ENCODE measurements around the gene NUP210L. TPM values are rescaled to one million over a fixed set of nuclear protein-coding genes. Genes with fewer than 3 reads are reported as not detected.

NUP210L gene
- total RNA-seq, 4 donors from 2014 or later, result not detected

DNA sequence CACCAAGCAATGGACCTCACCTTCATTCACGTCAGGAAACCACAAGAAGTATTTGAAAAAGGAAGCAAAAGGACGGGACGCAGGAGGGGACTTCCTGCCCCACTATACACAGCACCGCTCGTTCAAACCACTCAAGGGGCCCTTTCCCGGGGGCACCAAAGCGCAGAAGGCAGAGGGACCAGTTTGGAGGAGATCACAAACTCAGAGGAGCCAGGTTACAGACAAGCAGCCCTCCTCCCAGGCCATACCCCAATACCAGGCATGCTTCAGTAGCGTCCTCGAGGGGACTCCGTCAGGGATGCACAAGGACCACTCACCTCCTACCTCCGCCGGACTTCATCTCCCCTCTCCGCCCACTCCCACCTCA, 197.1 kb downstream of the NUP210L start:
- 0 to 1% methylated on average over 7 to 13 of the region's 13 CpGs for WGBS, 2 donors (ENCODE audit: low coverage in 1 of 2)
- peak; percentile 46 for DNase-seq
- Histone ChIP-seq H3K36me3 (peaks cover 0 to 3% (median 0%) of the 10 kb centered on the region in 4 donors), H3K4me1 (peaks cover 27 to 45% (median 36%) of the 10 kb centered on the region in 4 donors), H3K27me3 (no peaks in the 10 kb centered on the region), H3K9me3 (no peaks in the 10 kb centered on the region), H3K27ac (peak overlapping the region; percentile 94 to 98 (median 96)), H3K4me3 (peak overlapping the region; percentile 79 to 98 (median 91))
- no peak for TF ChIP-seq POLR2A (IDR thresholded peaks at IDR 0.05)
- TF ChIP-seq, protein P1, sequence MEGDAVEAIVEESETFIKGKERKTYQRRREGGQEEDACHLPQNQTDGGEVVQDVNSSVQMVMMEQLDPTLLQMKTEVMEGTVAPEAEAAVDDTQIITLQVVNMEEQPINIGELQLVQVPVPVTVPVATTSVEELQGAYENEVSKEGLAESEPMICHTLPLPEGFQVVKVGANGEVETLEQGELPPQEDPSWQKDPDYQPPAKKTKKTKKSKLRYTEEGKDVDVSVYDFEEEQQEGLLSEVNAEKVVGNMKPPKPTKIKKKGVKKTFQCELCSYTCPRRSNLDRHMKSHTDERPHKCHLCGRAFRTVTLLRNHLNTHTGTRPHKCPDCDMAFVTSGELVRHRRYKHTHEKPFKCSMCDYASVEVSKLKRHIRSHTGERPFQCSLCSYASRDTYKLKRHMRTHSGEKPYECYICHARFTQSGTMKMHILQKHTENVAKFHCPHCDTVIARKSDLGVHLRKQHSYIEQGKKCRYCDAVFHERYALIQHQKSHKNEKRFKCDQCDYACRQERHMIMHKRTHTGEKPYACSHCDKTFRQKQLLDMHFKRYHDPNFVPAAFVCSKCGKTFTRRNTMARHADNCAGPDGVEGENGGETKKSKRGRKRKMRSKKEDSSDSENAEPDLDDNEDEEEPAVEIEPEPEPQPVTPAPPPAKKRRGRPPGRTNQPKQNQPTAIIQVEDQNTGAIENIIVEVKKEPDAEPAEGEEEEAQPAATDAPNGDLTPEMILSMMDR (IDR thresholded peaks at IDR 0.05), result no peak
- TF ChIP-seq EP300 (IDR thresholded peaks at IDR 0.05; ENCODE audit: low read depth), result no peak
- no peak for TF ChIP-seq POLR2AphosphoS5 (IDR thresholded peaks at IDR 0.05)
- intact Hi-C loops (cut with DNase I; ENCODE audit: low total_unique reads) (no loop called here), in situ Hi-C loops (cut with MboI; ENCODE audit: low pct_ligation_motif_present in 1 of 4, low pct_unique_long_range_greater_than_20kb in 1 of 4, low sequenced_read_pairs in 3 of 4) (loop anchor here in 1 of 4 donors (25.0 kb wide), 1 partner anchor 295 kb away; the partner anchor contains the start of genes ILF2 and SNAPIN)

DNA sequence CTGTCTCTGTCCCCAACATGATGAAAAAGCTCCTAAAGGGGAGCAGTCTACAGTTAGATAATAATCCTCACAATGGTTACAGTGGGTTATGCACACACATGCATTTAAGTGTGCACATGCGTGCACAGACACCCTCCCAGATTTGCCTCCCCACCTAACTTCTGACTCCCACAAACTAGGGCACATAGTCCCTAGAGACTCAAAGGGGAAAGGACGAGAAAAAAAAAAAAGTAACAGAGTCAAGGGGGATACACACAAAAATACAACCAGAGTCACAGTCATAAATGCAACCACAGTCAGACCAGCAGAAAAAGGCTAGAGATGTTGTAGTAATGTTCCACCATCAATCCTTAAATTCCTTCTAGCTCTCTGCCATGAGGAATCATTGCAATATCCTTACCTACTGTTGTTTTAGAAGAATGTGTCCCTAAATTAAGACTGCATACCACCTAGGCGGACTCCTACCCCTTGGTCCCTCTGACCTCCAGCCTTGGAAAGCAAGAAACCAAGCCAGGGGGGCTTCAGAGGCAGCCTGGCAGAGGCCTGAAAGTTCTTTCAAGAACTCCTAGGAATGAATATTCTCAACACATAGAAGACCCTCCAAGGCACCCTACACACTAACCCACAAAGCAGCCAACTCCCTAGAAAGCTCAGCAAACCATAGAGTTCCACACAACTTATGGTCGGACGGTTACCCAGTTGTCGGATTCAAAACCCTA, 197.7 kb downstream of the NUP210L start:
- Histone ChIP-seq H3K27me3 (no peaks in the 10 kb centered on the region), H3K27ac (peak overlapping the region; percentile 94 to 98 (median 96)), H3K4me1 (peaks cover 22 to 40% (median 31%) of the 10 kb centered on the region in 4 donors), H3K4me3 (peak overlapping the region; percentile 79 to 98 (median 91)), H3K36me3 (peaks cover 0 to 9% (median 2%) of the 10 kb centered on the region in 4 donors), H3K9me3 (no peaks in the 10 kb centered on the region)
- in situ Hi-C loops (cut with MboI; ENCODE audit: low pct_ligation_motif_present in 1 of 4, low pct_unique_long_range_greater_than_20kb in 1 of 4, low sequenced_read_pairs in 3 of 4), result loop anchor here in 1 of 4 donors (25.0 kb wide), 1 partner anchor 295 kb away; the partner anchor contains the start of genes ILF2 and SNAPIN
- DNase-seq, result no peak
- intact Hi-C loops (cut with DNase I; ENCODE audit: low total_unique reads), result no loop called here
- TF ChIP-seq POLR2AphosphoS5 (IDR thresholded peaks at IDR 0.05) (no peak), POLR2A (IDR thresholded peaks at IDR 0.05) (no peak), EP300 (IDR thresholded peaks at IDR 0.05; ENCODE audit: low read depth) (no peak)
- TF ChIP-seq, protein P1 (IDR thresholded peaks at IDR 0.05), result no peak
- WGBS, 2 donors (ENCODE audit: low coverage in 1 of 2), result 26% methylated on average over 6 of the region's 6 CpGs; no CpG with 5 or more reads in 1 of the 2 donors

DNA sequence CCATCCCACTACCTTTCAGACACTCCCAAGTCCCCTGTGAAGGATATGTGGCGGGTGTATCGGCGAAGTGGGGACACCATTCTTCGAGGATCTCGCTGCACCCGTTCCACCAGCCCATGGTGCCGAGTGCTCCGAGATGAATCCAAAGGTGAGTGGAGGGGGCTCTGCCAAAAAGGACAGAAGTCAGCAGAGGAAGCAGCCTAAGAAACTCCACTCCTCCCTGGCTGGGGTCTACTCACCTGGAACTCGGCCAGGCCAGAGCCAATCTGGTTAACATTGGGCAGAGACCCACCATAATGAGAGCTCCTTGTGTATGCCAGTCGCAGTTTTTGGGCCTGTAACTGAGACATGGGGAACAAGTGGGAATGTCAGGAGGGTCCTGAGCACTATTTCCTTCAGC, 200.0 kb downstream of the NUP210L start:
- no peaks in the 10 kb centered on the region for H3K9me3 ChIP-seq
- no peak overlapping the region for H3K27ac ChIP-seq
- H3K4me3 ChIP-seq, result no peak overlapping the region
- in situ Hi-C loops (cut with MboI; ENCODE audit: low pct_ligation_motif_present in 1 of 4, low pct_unique_long_range_greater_than_20kb in 1 of 4, low sequenced_read_pairs in 3 of 4), result loop anchor here in 1 of 4 donors (25.0 kb wide), 1 partner anchor 293 kb away; the partner anchor contains the start of genes ILF2 and SNAPIN
- H3K36me3 ChIP-seq, result peaks cover 0 to 30% (median 14%) of the 10 kb centered on the region in 4 donors
- TF ChIP-seq, protein P1 (IDR thresholded peaks at IDR 0.05), result no peak
- TF ChIP-seq POLR2AphosphoS5 (IDR thresholded peaks at IDR 0.05) (no peak), EP300 (IDR thresholded peaks at IDR 0.05; ENCODE audit: low read depth) (no peak), POLR2A (IDR thresholded peaks at IDR 0.05) (no peak)
- intact Hi-C loops (cut with DNase I; ENCODE audit: low total_unique reads), result no loop called here
- WGBS, 2 donors (ENCODE audit: low coverage in 1 of 2), result 92% methylated on average over 10 of the region's 10 CpGs; no CpG with 5 or more reads in 1 of the 2 donors
- H3K27me3 ChIP-seq, result no peaks in the 10 kb centered on the region
- H3K4me1 ChIP-seq, result peaks cover 18 to 32% (median 25%) of the 10 kb centered on the region in 4 donors
- no peak for DNase-seq

DNA sequence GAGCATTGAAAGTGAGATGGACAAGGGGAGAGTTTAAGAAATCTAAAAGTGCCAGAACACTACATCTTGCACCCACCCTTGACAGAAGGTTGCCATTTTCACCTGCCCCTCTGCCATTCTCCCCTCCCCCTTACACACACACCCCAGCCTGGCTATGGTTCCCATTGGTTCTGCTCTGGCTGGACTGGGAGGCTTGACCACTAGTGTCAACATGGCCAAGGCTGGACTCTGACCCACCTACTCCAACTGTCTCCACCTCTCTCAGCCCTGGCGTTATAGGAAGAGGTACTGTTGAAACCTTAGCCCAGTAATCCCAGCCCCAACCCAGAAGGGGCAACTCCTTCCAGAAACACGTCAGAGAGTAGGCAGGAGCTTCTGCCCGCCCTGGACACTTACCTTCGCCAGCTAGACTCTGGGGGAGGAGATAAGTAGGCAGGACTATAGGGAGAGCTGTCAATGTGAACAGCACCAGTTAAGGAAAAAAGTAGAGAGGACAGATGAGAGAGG, 201.0 kb downstream of the NUP210L start:
- in situ Hi-C loops (cut with MboI; ENCODE audit: low pct_ligation_motif_present in 1 of 4, low pct_unique_long_range_greater_than_20kb in 1 of 4, low sequenced_read_pairs in 3 of 4), result loop anchor here in 1 of 4 donors (25.0 kb wide), 1 partner anchor 292 kb away; the partner anchor contains the start of genes ILF2 and SNAPIN
- Histone ChIP-seq H3K27ac (no peak overlapping the region), H3K36me3 (peaks cover 0 to 39% (median 16%) of the 10 kb centered on the region in 4 donors), H3K9me3 (no peaks in the 10 kb centered on the region), H3K27me3 (no peaks in the 10 kb centered on the region), H3K4me3 (no peak overlapping the region), H3K4me1 (peaks cover 13 to 25% (median 21%) of the 10 kb centered on the region in 4 donors)
- intact Hi-C loops (cut with DNase I; ENCODE audit: low total_unique reads), result no loop called here
- DNase-seq, result no peak
- 86% methylated on average over 4 of the region's 4 CpGs; no CpG with 5 or more reads in 1 of the 2 donors for WGBS, 2 donors (ENCODE audit: low coverage in 1 of 2)
- TF ChIP-seq EP300 (IDR thresholded peaks at IDR 0.05; ENCODE audit: low read depth), result no peak
- TF ChIP-seq, protein P1 (IDR thresholded peaks at IDR 0.05), result no peak
- no peak for TF ChIP-seq POLR2A (IDR thresholded peaks at IDR 0.05)
- no peak for TF ChIP-seq POLR2AphosphoS5 (IDR thresholded peaks at IDR 0.05)
